ENCODE measurements around the gene KRT14.
"Not testable (repeated sequence)": the region's sequence is repeated elsewhere in the genome, so short reads cannot be mapped to it uniquely, and the experiment has no call there.

The KRT14 gene

GRCh38 chr17:41546819-41547218 lies 39.9 kb downstream of the KRT14 start:
- DNase-seq (ENCODE audit: low spot score), result no peak

DNA sequence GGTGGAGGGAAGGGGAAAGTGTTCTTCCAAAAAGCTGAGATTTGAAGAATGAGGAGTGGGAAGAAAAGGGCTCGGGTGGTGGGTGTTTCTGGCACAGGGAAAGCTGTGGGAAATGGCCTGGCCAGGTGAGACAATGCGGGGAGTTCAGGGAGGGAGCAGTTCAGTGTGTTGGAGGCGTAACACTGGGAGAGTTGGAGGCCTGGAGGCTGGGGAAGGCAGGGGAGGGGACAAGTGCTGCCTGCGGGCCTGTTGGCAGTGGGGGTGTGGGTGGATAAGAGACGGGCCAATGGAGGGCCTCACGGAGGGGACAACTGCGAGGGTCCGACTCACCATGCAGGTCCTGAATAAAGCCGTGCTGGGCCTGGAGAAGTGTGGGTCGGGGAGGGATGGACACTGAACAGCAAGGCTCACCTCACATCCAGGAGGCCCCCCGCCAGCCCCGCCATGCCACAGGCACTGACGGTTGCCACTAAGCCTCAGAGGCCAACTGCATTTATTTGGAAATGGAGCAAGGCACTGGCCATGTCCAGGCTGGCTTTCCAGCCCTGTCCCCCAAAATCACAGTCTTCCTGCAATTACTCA lies 40.8 kb downstream of the KRT14 start:
- DNase-seq (ENCODE audit: low spot score), result no peak

DNA sequence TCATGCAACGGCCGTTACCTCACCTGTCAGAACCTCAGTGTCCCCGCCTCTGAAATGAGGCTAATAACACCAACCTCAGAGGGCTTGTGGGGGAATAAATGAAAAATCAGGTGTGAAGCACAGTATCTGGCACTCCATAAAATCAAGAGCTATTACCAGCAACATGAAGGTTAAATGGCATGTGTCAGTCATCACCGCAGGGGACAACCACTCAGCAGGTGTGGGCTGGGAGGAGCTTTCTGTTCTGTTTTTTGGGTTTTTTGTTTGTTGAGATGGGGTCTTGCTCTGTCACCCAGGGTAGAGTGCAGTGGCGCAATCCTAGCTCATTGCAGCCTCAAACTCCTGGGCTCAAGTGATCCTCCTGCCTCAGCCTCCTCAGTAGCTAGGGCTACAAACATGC lies 41.8 kb downstream of the KRT14 start:
- DNase-seq (ENCODE audit: low spot score), result no peak

- peak; percentile 85 for DNase-seq (ENCODE audit: low spot score)
Observed at GRCh38 chr17:41544491-41544892, 42.2 kb downstream of the KRT14 start.

DNA sequence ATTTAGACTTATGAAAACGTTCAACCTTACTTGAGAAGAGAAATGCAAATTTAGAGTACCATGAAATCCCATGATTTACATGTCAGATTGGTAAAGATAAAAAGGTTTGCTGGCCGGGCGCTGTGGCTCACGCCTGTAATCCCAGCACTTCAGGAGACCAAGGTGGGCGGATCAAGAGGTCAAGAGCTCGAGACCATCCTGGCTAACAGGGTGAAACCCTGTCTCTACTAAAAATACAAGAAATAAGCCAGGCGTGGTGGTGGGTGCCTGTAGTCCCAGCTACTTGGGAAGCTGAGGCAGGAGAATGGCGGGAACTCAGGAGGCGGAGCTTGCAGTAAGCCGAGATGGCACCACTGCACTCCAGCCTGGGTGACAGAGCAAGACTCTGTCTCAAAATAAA lies 43.9 kb downstream of the KRT14 start:
- not testable (repeated sequence) for DNase-seq (ENCODE audit: low spot score)

- no peak for DNase-seq (ENCODE audit: low spot score)
Observed at GRCh38 chr17:41542357-41542756, 44.3 kb downstream of the KRT14 start.

- DNase-seq (ENCODE audit: low spot score), result no peak
Observed at GRCh38 chr17:41540921-41541625, 45.6 kb downstream of the KRT14 start.

- no peak for DNase-seq (ENCODE audit: low spot score)
Observed at GRCh38 chr17:41539979-41540701, 46.6 kb downstream of the KRT14 start.

DNA sequence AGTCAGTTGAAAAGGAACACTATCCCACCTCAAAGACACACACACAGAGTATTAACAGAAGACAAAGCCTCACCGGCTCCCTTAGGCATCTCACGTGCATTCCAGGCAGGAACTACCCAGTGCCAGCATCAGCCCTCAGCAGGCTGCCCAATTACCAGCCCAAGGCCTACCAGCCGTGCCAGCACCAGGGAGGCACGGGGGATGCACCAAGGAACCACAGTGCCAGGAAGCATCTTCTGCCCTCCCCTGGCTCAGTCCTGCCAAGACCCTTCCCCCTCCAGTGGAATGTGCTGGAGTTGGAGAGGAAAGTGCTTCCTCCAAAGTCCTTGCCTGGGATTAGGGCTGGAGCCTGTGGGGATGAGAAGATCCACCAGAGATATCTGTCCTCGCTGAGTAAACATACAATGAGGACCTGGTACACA lies 47.6 kb downstream of the KRT14 start:
- DNase-seq (ENCODE audit: low spot score), result no peak

DNA sequence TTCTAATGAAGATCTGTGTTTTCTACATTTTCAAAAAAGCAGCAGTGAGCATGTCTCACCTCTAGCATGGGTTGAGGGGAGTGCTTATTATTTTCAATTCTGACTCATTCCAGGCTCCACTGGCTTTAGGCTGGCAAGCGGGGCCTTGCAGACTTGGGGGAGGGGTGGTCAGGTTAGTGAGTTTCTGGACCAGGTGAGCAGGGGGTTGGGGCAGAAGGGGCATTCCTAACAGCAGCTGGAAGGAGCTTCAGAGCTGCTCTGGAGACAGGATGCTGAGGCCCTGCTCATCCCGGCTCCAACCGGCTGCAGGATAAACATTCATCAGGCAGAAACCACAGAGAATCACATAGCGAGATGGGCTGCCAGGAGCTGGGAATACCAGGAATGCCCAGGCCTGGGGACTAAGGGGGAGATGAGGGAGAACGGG lies 48.1 kb downstream of the KRT14 start:
- DNase-seq (ENCODE audit: low spot score), result no peak

GRCh38 chr17:41537990-41538389 lies 48.7 kb downstream of the KRT14 start:
- DNase-seq (ENCODE audit: low spot score), result no peak

DNA sequence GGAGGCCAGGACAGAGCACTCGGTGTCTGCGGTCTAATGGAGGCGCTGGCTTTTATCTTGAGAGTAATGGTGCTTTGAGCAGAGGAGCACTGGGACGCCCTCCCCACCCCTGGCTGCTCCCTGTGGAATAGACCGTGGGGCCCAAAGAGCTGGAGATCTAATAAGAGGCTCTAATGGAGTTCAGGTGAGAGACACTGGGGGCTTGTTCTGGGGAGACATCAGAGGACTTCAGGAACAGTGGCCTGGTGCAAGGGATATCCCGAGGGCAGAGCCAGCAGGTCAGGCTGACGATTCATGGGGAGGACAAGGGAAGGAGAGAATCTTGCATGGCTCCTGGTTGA lies 49.1 kb downstream of the KRT14 start:
- DNase-seq (ENCODE audit: low spot score), result no peak

GRCh38 chr17:41536741-41537613 lies 49.7 kb downstream of the KRT14 start:
- no peak for DNase-seq (ENCODE audit: low spot score)

DNA sequence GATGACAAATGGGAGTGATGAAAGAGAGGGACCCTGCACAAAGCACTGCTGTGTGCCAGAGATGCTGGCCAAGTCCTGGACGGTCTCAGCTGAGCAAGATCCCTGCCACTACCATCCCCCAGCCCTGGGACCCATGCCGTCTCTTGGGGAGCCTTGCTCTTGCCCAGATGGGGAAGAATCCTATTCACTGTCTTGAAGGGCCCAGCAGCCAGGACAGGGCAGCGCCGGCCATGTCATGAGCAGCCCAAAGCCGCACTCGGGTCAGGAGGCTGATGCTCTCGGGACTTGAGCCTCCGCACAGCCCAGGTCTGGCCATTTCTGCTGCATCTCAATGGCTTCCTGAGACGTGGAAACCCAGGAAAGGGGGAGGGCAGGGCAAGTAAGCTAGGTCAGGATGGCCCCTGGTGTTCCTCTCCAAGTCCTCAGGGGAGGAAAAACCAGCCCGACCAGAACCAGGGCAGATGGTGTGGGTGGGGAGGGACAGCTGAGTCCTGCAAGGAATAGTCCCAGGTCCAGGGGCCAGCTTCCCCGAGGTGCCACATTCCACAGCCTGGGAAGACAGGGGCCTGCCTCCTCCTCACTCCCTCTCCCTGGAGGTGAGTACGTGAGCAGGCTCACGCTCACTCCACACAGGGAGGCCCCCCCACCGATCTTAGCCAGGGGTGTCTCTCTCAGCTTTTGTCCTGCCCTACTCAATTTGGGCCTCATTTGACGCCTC lies 50.8 kb downstream of the KRT14 start:
- no peak for DNase-seq (ENCODE audit: low spot score)

GRCh38 chr17:41534899-41535546 lies 51.7 kb downstream of the KRT14 start:
- DNase-seq (ENCODE audit: low spot score), result no peak

DNA sequence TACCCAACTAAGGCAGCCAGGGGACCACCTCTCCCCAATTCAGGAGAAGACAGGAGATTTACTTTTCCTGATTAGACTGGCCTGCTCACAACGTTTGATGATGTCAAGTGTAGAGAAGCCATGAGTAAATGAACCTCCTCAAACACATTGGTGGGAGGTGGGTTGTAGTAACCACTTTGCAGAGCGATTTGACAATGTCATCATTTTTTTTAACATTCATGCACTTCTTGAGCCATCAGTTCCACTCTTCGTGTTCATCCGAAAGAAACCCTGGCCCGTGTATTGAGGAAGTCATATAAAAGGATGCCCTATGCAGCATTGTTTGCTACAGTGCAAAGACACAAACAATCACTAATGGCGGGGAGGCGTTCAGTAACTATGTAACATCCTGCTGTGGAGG lies 53.1 kb downstream of the KRT14 start:
- DNase-seq (ENCODE audit: low spot score), result no peak

DNA sequence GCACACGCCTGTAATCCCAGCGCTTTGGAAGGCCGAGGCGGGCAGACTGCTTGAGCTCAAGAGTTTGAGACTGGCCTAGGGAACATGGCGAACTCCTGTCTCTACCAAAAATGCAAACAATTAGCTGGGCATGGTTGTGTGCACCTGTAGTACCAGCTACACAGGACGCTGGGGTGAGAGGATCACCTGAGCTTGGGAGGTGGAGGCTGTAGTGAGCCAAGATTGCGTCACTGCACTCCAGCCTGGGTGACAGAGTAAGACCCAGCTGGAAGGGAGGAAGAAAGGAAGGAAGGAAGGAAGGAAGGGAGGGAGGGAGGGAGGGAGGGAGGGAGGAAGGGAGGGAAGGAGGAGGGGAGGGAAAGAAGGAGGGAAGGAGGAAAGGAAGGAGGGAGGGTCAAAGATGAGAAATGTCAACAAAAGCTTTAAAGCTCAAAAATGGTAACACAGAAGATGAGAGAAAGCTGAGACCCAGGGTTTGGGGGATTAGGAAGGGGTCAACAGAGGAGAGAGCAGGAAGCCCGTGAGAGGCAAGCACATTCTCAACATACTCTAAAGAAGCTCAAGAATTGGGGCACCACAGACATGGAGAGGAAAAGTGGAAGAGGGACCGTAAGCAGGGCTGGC lies 53.6 kb downstream of the KRT14 start:
- no peak for DNase-seq (ENCODE audit: low spot score)
